GM12864 (cell line): Measurements from ENCODE around the gene CMC4.

Experiments used
- DNase-seq: peaks from one replicate; pipeline ENCODE4 v3.0.0-alpha.2; 2011; ENCODE audit warnings: low read depth
- H3K4me3 ChIP-seq: 2 replicates; pipeline ENCODE4 v1.5.1; 2011; ENCODE audit warnings: mild to moderate bottlenecking, low read depth, low read length, control low read depth
- TF ChIP-seq, protein P1 (sequence below): IDR thresholded peaks from 2 replicates; pipeline ENCODE4 v1.5.1; 2011; ENCODE audit warnings: low read depth, mild to moderate bottlenecking, moderate library complexity, low read length, control low read depth, inconsistent platforms; ENCODE audit errors: missing control alignments

CMC4 gene

DNA sequence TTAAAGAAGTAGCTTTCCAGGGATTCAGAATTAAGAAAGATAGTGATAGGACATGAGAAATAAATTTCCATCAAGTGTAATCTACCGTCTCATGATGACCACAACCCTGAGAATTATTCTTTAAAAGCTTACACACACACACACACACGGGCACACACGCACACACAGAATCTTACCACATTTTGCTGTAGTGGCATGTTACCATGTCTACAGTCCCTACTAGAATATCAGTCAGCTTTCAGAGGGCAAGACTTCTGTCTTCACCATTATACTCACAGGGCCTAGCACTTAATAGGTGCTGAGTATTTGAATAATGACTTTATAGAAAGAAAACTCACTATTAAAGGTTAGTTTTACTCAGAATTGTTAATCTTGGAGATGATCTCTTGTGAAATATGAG lies 15.4 kb downstream of the CMC4 start:
- no peak for DNase-seq
- TF ChIP-seq, protein P1, sequence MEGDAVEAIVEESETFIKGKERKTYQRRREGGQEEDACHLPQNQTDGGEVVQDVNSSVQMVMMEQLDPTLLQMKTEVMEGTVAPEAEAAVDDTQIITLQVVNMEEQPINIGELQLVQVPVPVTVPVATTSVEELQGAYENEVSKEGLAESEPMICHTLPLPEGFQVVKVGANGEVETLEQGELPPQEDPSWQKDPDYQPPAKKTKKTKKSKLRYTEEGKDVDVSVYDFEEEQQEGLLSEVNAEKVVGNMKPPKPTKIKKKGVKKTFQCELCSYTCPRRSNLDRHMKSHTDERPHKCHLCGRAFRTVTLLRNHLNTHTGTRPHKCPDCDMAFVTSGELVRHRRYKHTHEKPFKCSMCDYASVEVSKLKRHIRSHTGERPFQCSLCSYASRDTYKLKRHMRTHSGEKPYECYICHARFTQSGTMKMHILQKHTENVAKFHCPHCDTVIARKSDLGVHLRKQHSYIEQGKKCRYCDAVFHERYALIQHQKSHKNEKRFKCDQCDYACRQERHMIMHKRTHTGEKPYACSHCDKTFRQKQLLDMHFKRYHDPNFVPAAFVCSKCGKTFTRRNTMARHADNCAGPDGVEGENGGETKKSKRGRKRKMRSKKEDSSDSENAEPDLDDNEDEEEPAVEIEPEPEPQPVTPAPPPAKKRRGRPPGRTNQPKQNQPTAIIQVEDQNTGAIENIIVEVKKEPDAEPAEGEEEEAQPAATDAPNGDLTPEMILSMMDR: no peak
- H3K4me3 ChIP-seq: no peak overlapping the region

DNA sequence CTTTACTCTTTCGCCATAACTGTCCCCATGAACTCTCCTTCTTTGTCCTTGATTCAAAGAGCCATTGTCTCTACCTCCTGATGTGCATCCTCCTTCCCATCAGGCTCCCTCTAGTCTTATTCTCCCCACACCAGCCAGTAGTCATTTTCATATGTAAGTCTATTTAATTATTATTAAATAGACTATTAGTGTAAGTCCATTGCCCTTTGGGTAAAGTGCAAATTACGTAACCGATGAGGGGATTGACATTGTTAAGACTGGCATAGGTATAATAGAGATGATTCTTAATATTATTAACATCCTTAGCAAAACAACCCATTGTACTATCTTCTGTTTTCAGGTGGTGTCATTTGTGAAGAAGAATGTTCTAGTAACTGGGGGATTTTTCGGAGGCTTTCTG lies 16.7 kb downstream of the CMC4 start:
- H3K4me3 ChIP-seq: no peak overlapping the region
- no peak for DNase-seq
- TF ChIP-seq, protein P1: no peak

DNA sequence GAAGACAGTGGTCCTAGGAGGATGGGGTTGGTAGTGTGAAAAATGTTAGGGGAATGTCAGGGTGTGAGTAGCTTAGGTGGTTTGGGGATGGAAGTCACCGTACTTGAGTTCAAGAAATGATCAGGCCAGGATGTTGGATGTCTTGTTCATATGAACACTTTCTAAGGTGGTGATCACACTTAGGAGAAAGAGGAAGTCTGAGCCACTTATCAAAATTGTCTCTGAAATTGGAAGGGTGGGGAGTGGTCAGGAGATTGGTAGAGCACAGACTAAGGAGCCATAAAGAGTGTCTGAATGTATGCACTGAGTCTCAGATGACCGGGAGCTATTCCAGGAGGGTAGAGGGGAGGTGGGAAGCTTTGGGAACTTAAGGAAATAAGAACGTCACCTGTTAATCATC lies 17.3 kb downstream of the CMC4 start:
- TF ChIP-seq, protein P1: no peak
- no peak overlapping the region for H3K4me3 ChIP-seq
- no peak for DNase-seq

DNA sequence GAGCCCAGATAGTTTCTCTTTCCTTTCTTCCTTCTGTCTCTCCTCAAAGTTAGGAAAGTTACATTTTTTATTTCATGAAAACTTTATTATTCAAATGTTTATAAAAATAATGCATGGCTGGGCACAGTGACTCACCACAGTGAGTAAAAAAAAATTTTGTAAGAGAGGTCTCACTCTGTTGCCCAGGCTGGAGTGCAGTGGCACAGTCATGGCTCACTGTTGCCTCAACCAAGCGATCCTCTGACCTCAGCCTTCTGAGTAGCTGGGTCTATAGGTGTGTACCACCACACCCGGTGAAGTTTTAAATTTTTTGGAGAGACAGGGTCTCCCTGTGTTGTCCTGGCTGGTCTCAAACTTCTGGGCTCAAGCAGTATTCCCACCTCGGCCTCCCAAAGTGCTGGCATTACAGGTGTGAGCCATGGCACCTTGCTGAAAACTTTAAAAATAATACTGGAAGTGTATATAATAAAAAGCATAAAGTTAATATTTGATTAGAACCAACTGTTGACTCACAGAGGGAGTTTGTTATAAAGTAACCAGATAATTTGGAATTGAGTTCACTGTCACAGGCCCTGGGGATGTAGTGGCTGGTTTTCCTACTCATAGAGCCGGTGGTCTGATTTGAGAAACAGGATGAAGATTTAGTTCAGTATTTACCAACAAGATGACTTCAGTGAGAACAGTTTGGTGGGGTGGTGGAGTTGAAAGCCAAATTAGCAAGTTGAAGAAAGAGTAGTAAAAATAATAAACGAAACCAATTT lies 18.0 kb downstream of the CMC4 start:
- no peak for DNase-seq
- H3K4me3 ChIP-seq: no peak overlapping the region
- TF ChIP-seq, protein P1: no peak

DNA sequence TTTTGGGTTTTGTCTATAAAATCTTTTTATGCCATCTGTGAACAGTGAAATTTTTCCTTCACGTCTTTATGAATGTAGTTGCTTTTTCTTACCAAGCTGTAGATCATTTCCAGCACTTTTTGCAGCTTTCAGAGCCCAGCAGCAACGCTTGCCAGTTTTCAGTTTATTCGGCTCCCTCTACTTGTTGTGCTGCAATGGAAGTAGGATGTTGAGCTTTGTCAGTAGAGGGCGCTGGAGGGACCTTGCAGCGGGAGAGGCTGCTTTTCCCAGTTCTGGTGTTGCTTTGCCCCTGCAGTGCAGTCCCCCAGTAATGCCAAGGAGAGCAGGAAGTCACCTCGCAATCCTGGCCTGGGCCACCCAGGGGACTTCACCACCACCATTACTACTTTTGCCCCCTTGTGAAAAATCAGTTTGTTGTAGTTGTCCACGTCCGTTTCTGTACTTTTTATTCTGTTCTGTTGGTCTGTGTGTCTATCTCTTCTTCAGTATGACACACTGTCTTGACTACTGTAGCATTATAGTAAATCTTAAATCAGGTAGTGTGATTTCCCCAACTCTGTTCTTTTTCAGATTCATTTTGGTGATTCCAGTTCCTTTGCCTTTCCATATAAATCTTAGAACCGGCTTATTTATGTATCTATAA lies 21.8 kb downstream of the CMC4 start:
- TF ChIP-seq, protein P1: peak; percentile 61
- no peak overlapping the region for H3K4me3 ChIP-seq
- DNase-seq: no peak

DNA sequence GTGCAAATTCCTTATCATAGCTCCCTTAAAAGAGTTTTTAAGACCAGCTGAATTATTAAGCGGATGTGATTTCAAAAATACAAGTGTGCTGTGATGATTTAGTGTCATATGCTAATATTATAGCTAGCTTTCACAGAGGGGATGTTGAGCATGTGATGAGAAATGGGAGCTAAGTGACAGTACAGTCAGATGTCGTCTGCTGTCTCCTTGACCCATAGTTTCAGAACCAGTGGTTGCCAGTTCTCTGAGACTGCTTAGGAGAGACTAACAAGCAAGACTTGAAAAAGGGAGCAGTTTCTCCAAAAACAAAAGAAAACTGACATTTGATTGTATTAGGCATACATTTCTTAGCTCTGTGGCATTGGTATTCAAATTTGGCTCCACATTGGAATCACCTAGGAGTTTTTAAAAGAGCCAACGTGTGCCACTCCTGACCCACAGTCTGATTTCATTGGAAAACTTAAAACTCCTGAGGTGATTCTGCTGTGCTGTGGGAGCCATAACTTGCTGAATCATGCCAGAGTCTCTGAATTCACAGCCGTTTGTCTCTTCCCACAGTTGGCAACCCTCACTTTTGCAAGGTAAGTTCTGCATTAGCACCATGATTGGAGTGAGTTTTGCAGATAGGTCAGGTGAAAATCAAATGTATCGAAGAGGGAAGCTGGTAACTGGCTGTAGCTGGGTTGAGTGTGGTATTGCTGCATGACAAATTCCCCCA lies 24.0 kb downstream of the CMC4 start:
- no peak overlapping the region for H3K4me3 ChIP-seq
- TF ChIP-seq, protein P1: no peak
- no peak for DNase-seq
